Neutrophil (primary cell): Measurements from ENCODE around the gene WDR26.

Experiments used
- H3K27ac ChIP-seq: fragments of 200-600 bp; sonication (generic); 2 replicates; pipeline ENCODE4 v1.5.1; 2016; ENCODE audit warnings: mild to moderate bottlenecking, moderate library complexity
- H3K27me3 ChIP-seq: fragments of 200-600 bp; sonication (generic); 2 replicates; pipeline ENCODE4 v1.6.0; 2016; ENCODE audit warnings: mild to moderate bottlenecking
- H3K36me3 ChIP-seq: fragments of 200-600 bp; sonication (generic); 2 replicates; pipeline ENCODE4 v1.5.1; 2017
- H3K4me1 ChIP-seq, 2 experiments: fragments of 200-600 bp in 1 of 2; sonication (generic) in 1 of 2; 1 replicate in 1 of 2; 2 replicates in 1 of 2; pipeline versions ENCODE4 v1.5.1 to v1.6.1; 2013 to 2016; ENCODE audit warnings: low read depth in 1 of 2, low read length in 1 of 2, mild to moderate bottlenecking in 1 of 2, moderate library complexity in 1 of 2; ENCODE audit not compliant: control insufficient read depth in 1 of 2, insufficient read depth in 1 of 2
- H3K4me3 ChIP-seq, 2 experiments: fragments of 200-600 bp in 1 of 2; sonication (generic) in 1 of 2; 1 replicate in 1 of 2; 2 replicates in 1 of 2; pipeline ENCODE4 v1.5.1; 2013 to 2016; ENCODE audit warnings: low read depth in 1 of 2, low read length in 1 of 2, mild to moderate bottlenecking in 1 of 2, moderate library complexity in 1 of 2
- H3K9me3 ChIP-seq: fragments of 200-600 bp; sonication (generic); 2 replicates; pipeline ENCODE4 v1.5.1; 2016
- CTCF ChIP-seq: fragments of 200-600 bp; sonication (generic); IDR thresholded peaks from 2 replicates; pipeline ENCODE4 v1.5.1; 2016; ENCODE audit warnings: antibody characterized with exemption

Gene WDR26

GRCh38 chr1:224339442-224340033 is 95.1 kb downstream of the WDR26 start:
- Histone ChIP-seq H3K4me3 (no peak overlapping the region), H3K27me3 (no peaks in the 10 kb centered on the region), H3K9me3 (peaks cover 12% of the 10 kb centered on the region), H3K27ac (no peak overlapping the region), H3K4me1 (peaks cover 6 to 11% of the 10 kb centered on the region in 2 experiments), H3K36me3 (no peaks in the 10 kb centered on the region)
- TF ChIP-seq CTCF, result no peak

DNA sequence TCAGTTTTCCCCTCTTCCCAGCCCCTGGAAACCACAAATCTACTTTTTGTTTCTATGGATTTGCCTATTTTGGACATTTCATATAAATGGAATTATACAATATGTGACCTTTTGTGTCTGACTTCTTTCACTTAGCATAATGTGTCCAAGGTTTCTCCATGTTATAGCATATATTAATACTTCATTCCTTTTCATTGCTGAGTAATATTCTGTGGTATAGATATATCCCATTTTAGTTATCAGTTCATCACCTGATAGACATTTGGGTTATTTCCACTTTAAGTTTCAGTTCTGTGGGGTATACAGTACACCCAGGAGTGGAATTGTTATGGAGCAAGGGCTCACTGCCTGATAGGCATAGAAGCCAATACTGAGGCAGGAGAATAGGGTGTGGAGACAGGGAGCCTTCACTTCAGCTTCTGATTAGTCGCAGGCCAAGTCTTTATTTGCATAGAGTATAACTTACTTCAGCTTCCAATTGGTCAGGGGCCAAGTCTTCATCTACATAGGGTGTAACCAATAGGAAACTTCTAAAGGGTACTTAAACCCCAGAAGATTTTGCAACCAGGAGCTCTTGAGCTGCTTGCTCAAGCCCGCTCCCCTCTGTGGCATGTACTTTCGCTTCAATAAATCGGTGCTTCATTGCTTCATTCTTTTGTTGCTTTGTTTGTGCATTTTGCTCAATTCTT is 96.3 kb downstream of the WDR26 start:
- Histone ChIP-seq H3K9me3 (no peaks in the 10 kb centered on the region), H3K27ac (no peak overlapping the region), H3K4me3 (no peak overlapping the region), H3K4me1 (peaks cover 8 to 15% of the 10 kb centered on the region in 2 experiments), H3K36me3 (no peaks in the 10 kb centered on the region), H3K27me3 (no peaks in the 10 kb centered on the region)
- TF ChIP-seq CTCF, result no peak
